ENCODE results near the gene CORO7. TPM values are rescaled to one million over a fixed set of nuclear protein-coding genes. Genes with fewer than 3 reads are reported as not detected.
A peak's percentile ranks its signal among the peaks of the same experiment; 100 is the strongest.

Gene CORO7
- total RNA-seq, 4 donors from 2014 or later: 5.7 to 15.3 (median 7.2) TPM

DNA sequence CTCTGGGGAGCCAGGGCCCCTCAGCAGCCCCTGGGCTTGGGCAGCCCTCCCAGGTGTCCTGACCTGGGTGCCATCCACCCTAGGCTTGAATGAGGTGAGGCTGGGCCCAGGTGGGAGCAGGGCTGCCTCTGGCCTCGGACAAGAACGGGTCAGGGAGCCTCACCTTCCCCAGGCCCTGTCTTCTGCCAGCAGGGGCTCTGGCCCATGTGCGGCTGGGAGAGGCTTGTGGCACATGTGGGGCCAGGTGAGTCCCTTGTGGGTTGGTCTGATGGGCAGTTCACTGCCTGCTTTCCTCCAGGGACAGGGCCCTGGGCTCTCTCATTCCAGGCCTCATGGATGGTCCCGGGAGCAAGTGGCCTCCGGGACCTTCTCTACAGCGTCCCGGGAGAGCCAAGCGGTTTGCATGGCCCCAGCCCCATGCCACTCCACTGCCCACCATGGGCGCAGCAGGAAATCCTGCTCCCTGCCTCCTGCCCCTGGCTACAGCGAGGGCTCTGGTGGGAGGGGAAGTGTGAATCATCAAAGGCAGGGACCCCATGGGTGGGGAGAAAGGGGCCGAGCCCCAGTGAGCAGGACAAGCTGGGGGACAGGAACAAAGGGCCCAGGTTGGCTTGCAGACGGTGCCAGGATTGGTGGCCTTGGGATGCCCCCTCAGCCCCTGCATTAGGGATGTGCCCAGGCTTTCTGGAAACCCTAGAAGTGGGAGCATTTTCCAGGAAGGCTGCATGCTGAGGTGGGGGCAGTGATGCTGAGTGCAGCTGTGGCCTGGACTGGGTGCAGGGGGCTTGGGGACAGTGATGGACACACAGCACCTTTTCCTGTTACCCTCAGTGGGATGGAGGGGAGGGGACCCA, 32.6 kb downstream of the CORO7 start:
- H3K4me1 ChIP-seq: peaks cover 0 to 17% of the 10 kb centered on the region in 2 donors
- intact Hi-C loops (cut with DNase I; ENCODE audit: low total_unique reads) (no loop called here), in situ Hi-C loops (cut with MboI; ENCODE audit: low sequenced_read_pairs in 4 of 4) (no loop called here)
- H3K9me3 ChIP-seq: no peaks in the 10 kb centered on the region
- DNase-seq: no peak
- H3K36me3 ChIP-seq: no peaks in the 10 kb centered on the region
- peak overlapping the region in 3 of 4 donors; percentile 3 to 15 (median 7) for H3K27ac ChIP-seq
- no peak for TF ChIP-seq POLR2A (IDR thresholded peaks at IDR 0.05)
- TF ChIP-seq, protein P1, sequence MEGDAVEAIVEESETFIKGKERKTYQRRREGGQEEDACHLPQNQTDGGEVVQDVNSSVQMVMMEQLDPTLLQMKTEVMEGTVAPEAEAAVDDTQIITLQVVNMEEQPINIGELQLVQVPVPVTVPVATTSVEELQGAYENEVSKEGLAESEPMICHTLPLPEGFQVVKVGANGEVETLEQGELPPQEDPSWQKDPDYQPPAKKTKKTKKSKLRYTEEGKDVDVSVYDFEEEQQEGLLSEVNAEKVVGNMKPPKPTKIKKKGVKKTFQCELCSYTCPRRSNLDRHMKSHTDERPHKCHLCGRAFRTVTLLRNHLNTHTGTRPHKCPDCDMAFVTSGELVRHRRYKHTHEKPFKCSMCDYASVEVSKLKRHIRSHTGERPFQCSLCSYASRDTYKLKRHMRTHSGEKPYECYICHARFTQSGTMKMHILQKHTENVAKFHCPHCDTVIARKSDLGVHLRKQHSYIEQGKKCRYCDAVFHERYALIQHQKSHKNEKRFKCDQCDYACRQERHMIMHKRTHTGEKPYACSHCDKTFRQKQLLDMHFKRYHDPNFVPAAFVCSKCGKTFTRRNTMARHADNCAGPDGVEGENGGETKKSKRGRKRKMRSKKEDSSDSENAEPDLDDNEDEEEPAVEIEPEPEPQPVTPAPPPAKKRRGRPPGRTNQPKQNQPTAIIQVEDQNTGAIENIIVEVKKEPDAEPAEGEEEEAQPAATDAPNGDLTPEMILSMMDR (IDR thresholded peaks at IDR 0.05 in 4 of 5, conservative IDR thresholded peaks at IDR 0.05 in 1 of 5): no peak
- H3K27me3 ChIP-seq: no peaks in the 10 kb centered on the region
- H3K4me3 ChIP-seq: no peak overlapping the region
- ATAC-seq: no peak

DNA sequence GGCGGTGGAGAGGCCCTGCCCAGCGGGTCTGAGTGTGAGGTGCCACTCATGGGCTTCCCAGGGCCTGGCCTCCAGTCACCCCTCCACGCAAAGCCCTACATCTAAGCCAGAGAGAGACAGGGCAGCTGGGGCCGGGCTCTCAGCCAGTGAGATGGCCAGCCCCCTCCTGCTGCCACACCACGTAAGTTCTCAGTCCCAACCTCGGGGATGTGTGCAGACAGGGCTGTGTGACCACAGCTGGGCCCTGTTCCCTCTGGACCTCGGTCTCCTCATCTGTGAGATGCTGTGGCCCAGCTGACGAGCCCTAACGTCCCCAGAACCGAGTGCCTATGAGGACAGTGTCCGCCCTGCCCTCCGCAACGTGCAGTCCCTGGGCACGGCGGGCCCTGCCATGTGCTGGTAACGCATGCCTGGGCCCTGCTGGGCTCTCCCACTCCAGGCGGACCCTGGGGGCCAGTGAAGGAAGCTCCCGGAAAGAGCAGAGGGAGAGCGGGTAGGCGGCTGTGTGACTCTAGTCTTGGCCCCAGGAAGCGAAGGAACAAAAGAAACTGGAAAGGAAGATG, 33.5 kb downstream of the CORO7 start:
- in situ Hi-C loops (cut with MboI; ENCODE audit: low sequenced_read_pairs in 4 of 4): no loop called here
- H3K36me3 ChIP-seq: no peaks in the 10 kb centered on the region
- ATAC-seq: no peak
- no peaks in the 10 kb centered on the region for H3K9me3 ChIP-seq
- no peak for DNase-seq
- intact Hi-C loops (cut with DNase I; ENCODE audit: low total_unique reads): no loop called here
- no peaks in the 10 kb centered on the region for H3K27me3 ChIP-seq
- TF ChIP-seq POLR2A (IDR thresholded peaks at IDR 0.05): no peak
- TF ChIP-seq, protein P1 (IDR thresholded peaks at IDR 0.05 in 4 of 5, conservative IDR thresholded peaks at IDR 0.05 in 1 of 5): no peak
- H3K27ac ChIP-seq: peak overlapping the region in 3 of 4 donors; percentile 7 to 16 (median 15)
- peaks cover 8 to 21% of the 10 kb centered on the region in 2 donors for H3K4me1 ChIP-seq
- no peak overlapping the region for H3K4me3 ChIP-seq

DNA sequence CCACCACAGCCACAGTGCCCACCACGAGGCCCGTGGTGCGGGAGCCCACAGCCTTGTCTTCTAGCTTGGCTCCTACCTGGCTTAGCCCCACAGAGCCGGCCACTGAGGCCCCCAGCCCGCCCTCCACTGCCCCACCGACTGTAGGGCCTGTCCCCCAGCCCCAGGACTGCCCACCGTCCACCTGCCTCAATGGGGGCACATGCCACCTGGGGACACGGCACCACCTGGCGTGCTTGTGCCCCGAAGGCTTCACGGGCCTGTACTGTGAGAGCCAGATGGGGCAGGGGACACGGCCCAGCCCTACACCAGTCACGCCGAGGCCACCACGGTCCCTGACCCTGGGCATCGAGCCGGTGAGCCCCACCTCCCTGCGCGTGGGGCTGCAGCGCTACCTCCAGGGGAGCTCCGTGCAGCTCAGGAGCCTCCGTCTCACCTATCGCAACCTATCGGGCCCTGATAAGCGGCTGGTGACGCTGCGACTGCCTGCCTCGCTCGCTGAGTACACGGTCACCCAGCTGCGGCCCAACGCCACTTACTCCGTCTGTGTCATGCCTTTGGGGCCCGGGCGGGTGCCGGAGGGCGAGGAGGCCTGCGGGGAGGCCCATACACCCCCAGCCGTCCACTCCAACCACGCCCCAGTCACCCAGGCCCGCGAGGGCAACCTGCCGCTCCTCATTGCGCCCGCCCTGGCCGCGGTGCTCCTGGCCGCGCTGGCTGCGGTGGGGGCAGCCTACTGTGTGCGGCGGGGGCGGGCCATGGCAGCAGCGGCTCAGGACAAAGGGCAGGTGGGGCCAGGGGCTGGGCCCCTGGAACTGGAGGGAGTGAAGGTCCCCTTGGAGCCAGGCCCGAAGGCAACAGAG, 34.2 kb downstream of the CORO7 start:
- H3K27ac ChIP-seq: peak overlapping the region; percentile 29 to 60 (median 57)
- no peak for DNase-seq
- intact Hi-C loops (cut with DNase I; ENCODE audit: low total_unique reads): no loop called here

More for the DNA sequence above, 34.2 kb downstream of the CORO7 start:
- ATAC-seq: no peak
- H3K4me3 ChIP-seq: no peak overlapping the region
- no peaks in the 10 kb centered on the region for H3K9me3 ChIP-seq
- H3K27me3 ChIP-seq: no peaks in the 10 kb centered on the region
- peaks cover 14 to 28% of the 10 kb centered on the region in 2 donors for H3K4me1 ChIP-seq
- H3K36me3 ChIP-seq: no peaks in the 10 kb centered on the region
- in situ Hi-C loops (cut with MboI; ENCODE audit: low sequenced_read_pairs in 4 of 4): no loop called here
- TF ChIP-seq, protein P1 (IDR thresholded peaks at IDR 0.05 in 4 of 5, conservative IDR thresholded peaks at IDR 0.05 in 1 of 5): no peak
- TF ChIP-seq POLR2A (IDR thresholded peaks at IDR 0.05): no peak
